ENCODE results near the gene PRR5. TPM values are rescaled to one million over a fixed set of nuclear protein-coding genes. Genes with fewer than 3 reads are reported as not detected.

Gene PRR5
- total and polyA plus RNA-seq, 2 donors (not counting 1 experiment from before 2014, with no cell fraction given) = 2.4 to 8.6 TPM

DNA sequence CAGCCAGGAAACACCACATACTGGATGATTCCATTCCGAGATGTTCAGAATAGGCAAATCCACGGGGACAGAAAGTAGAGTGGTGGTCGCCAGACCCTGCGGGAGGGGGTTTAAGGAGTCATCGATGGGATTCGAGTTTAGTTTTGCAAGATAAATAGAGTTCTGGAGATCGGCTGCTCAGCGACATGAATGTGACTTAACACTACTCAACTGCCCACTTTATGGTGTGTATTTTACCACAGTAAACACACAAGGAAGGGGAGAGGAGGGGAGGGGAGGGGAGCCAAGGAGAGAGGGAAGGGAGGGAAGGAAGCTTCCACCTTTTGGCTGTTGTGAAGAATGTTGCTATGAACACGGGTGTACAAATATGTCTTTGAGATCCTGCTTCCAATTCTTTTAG lies 39.9 kb downstream of the PRR5 start:
- Histone ChIP-seq H3K4me2 (ENCODE audit: extremely low read depth, insufficient read depth, low read length) (no peak overlapping the region), H4K20me1 (ENCODE audit: control insufficient read depth, extremely low read depth, insufficient read depth, low read length) (no peaks in the 10 kb centered on the region), H3K9me3 (ENCODE audit: control insufficient read depth, insufficient read depth, low read depth, low read length) (no peaks in the 10 kb centered on the region), H3K9ac (ENCODE audit: insufficient read depth, low read length) (no peak overlapping the region), H3K27ac (ENCODE audit: insufficient read depth, low read length) (no peak overlapping the region), H3K36me3 (ENCODE audit: control insufficient read depth, insufficient read depth, low read length) (no peaks in the 10 kb centered on the region), H3K27me3 (ENCODE audit: control insufficient read depth, insufficient read depth, low read length) (peaks cover 17% of the 10 kb centered on the region), H3K4me1 (ENCODE audit: control insufficient read depth, extremely low read depth, insufficient read depth, low read length) (no peaks in the 10 kb centered on the region), H3K4me3 (replicated peaks in 1 of 4; ENCODE audit: control extremely low read depth in 1 of 4, insufficient read depth in 1 of 4, low read depth in 3 of 4, low read length in 4 of 4) (no peak overlapping the region), H2AFZ (ENCODE audit: low read length) (no peak overlapping the region), H3K79me2 (ENCODE audit: control insufficient read depth, insufficient read depth, low read length) (no peaks in the 10 kb centered on the region)
- DNase-seq (ENCODE audit: low read depth in 2 of 2) = no peak
- TF ChIP-seq EZH2 (IDR thresholded peaks at IDR 0.05; ENCODE audit: low read length, missing control alignments) = no peak
- TF ChIP-seq, protein P1, sequence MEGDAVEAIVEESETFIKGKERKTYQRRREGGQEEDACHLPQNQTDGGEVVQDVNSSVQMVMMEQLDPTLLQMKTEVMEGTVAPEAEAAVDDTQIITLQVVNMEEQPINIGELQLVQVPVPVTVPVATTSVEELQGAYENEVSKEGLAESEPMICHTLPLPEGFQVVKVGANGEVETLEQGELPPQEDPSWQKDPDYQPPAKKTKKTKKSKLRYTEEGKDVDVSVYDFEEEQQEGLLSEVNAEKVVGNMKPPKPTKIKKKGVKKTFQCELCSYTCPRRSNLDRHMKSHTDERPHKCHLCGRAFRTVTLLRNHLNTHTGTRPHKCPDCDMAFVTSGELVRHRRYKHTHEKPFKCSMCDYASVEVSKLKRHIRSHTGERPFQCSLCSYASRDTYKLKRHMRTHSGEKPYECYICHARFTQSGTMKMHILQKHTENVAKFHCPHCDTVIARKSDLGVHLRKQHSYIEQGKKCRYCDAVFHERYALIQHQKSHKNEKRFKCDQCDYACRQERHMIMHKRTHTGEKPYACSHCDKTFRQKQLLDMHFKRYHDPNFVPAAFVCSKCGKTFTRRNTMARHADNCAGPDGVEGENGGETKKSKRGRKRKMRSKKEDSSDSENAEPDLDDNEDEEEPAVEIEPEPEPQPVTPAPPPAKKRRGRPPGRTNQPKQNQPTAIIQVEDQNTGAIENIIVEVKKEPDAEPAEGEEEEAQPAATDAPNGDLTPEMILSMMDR (conservative IDR thresholded peaks at IDR 0.05 in 1 of 2, IDR thresholded peaks at IDR 0.05 in 1 of 2; ENCODE audit: low read depth in 1 of 2, low read length in 2 of 2) = no peak

DNA sequence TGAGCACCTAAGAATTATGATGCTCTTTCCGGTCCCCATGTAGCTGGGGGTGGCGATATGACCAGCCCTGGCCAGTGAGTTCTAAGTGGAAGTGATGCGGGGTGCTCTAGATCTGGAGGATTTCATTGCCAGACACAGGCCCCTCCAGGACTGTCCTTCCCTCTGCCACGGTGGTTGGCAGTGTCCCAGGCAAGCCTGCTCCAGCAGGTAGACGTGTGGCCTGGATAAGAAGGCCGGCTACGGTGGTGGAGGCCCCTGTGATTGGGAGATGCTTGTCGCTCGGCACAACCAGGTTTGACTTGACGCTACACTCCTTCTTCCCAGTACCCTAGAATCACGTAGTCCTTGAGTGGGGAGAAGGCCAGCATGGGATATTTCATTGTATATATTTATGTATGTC lies 41.2 kb downstream of the PRR5 start:
- Histone ChIP-seq H2AFZ (ENCODE audit: low read length) (no peak overlapping the region), H3K27ac (ENCODE audit: insufficient read depth, low read length) (no peak overlapping the region)

DNA sequence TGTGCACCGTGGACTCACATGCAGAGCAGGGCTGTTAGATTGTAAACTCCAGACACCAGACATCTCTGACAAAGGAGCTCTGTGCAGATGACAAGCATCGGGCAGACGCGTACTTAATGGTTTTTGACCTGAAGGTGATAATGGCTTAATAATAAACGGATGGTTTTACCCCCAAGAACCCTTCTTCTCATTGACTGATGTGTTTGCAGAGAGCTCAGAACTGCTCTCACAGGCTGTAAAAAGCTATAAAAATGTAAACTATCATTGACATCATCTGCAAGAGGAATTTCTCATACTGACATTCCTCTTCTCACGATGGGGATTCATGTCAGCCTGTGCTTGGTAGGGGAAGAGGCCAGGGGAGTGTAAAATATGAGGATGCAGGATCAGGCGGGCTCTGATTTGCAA lies 41.8 kb downstream of the PRR5 start:
- TF ChIP-seq EZH2 (IDR thresholded peaks at IDR 0.05; ENCODE audit: low read length, missing control alignments) = no peak
- TF ChIP-seq, protein P1 (conservative IDR thresholded peaks at IDR 0.05 in 1 of 2, IDR thresholded peaks at IDR 0.05 in 1 of 2; ENCODE audit: low read depth in 1 of 2, low read length in 2 of 2) = no peak
- Histone ChIP-seq H3K9ac (ENCODE audit: insufficient read depth, low read length) (no peak overlapping the region), H3K9me3 (ENCODE audit: control insufficient read depth, insufficient read depth, low read depth, low read length) (no peaks in the 10 kb centered on the region), H2AFZ (ENCODE audit: low read length) (no peak overlapping the region), H3K36me3 (ENCODE audit: control insufficient read depth, insufficient read depth, low read length) (no peaks in the 10 kb centered on the region), H3K4me1 (ENCODE audit: control insufficient read depth, extremely low read depth, insufficient read depth, low read length) (no peaks in the 10 kb centered on the region), H3K79me2 (ENCODE audit: control insufficient read depth, insufficient read depth, low read length) (no peaks in the 10 kb centered on the region), H3K27ac (ENCODE audit: insufficient read depth, low read length) (no peak overlapping the region), H4K20me1 (ENCODE audit: control insufficient read depth, extremely low read depth, insufficient read depth, low read length) (no peaks in the 10 kb centered on the region), H3K27me3 (ENCODE audit: control insufficient read depth, insufficient read depth, low read length) (peaks cover 11% of the 10 kb centered on the region), H3K4me3 (replicated peaks in 1 of 4; ENCODE audit: control extremely low read depth in 1 of 4, insufficient read depth in 1 of 4, low read depth in 3 of 4, low read length in 4 of 4) (no peak overlapping the region), H3K4me2 (ENCODE audit: extremely low read depth, insufficient read depth, low read length) (no peak overlapping the region)
- DNase-seq (ENCODE audit: low read depth in 2 of 2) = no peak

More for the DNA sequence above, 41.2 kb downstream of the PRR5 start:
- TF ChIP-seq, protein P1 (conservative IDR thresholded peaks at IDR 0.05 in 1 of 2, IDR thresholded peaks at IDR 0.05 in 1 of 2; ENCODE audit: low read depth in 1 of 2, low read length in 2 of 2) = no peak
- no peak for TF ChIP-seq EZH2 (IDR thresholded peaks at IDR 0.05; ENCODE audit: low read length, missing control alignments)
- no peaks in the 10 kb centered on the region for H3K9me3 ChIP-seq (ENCODE audit: control insufficient read depth, insufficient read depth, low read depth, low read length)
- H3K4me1 ChIP-seq (ENCODE audit: control insufficient read depth, extremely low read depth, insufficient read depth, low read length) = no peaks in the 10 kb centered on the region
- no peak overlapping the region for H3K4me3 ChIP-seq (replicated peaks in 1 of 4; ENCODE audit: control extremely low read depth in 1 of 4, insufficient read depth in 1 of 4, low read depth in 3 of 4, low read length in 4 of 4)
- no peaks in the 10 kb centered on the region for H3K36me3 ChIP-seq (ENCODE audit: control insufficient read depth, insufficient read depth, low read length)
- no peak overlapping the region for H3K4me2 ChIP-seq (ENCODE audit: extremely low read depth, insufficient read depth, low read length)
- H4K20me1 ChIP-seq (ENCODE audit: control insufficient read depth, extremely low read depth, insufficient read depth, low read length) = no peaks in the 10 kb centered on the region
- no peak for DNase-seq (ENCODE audit: low read depth in 2 of 2)
- H3K79me2 ChIP-seq (ENCODE audit: control insufficient read depth, insufficient read depth, low read length) = no peaks in the 10 kb centered on the region
- peaks cover 11% of the 10 kb centered on the region for H3K27me3 ChIP-seq (ENCODE audit: control insufficient read depth, insufficient read depth, low read length)
- no peak overlapping the region for H3K9ac ChIP-seq (ENCODE audit: insufficient read depth, low read length)
